Measurements from ENCODE around the gene FAM186B.

- TF ChIP-seq CTCF (conservative IDR thresholded peaks at IDR 0.05; ENCODE audit: low read depth, low read length), result no peak
- TF ChIP-seq EZH2 (IDR thresholded peaks at IDR 0.05; ENCODE audit: borderline replicate concordance, low read depth, low read length, poor library complexity, severe bottlenecking), result no peak
These were observed 51.2 kb downstream of the FAM186B start for GRCh38 chr12:49554266-49554665.
